OCI-LY7 (cell line): ENCODE measurements around the gene SHISA4. TPM values are rescaled to one million over a fixed set of nuclear protein-coding genes. Genes with fewer than 3 reads are reported as not detected.
"Not testable (repeated sequence)": the region's sequence is repeated elsewhere in the genome, so short reads cannot be mapped to it uniquely, and the experiment has no call there.

Experiments used
- BruUV-seq: library from RNA; stranded (reverse); fragments of 400-500 nt; replicated peaks from 2 replicates; lab custom pipeline; 2021; lab: Mats Ljungman, UMichigan
- CTCF ChIA-PET: fragments of 300-600 bp; sonication (Branson Sonifier 250); formaldehyde crosslinking; loops from one replicate; lab custom pipeline; 2022; ENCODE audit warnings: antibody characterized with exemption; ENCODE audit not compliant: unreplicated experiment; lab: Charles Lee
- POLR2A ChIA-PET: fragments of 300-600 bp; sonication (Branson Sonifier 250); formaldehyde crosslinking; loops from one replicate; lab custom pipeline; 2022; ENCODE audit warnings: antibody characterized with exemption; lab: Charles Lee
- DNase-seq: peaks from one replicate; pipeline ENCODE4 v3.0.0-alpha.2; 2015; ENCODE audit warnings: low spot score
- H2AFZ ChIP-seq: fragments of 200-600 bp; sonication (generic), shearing (Covaris generic); 2 replicates; pipeline ENCODE4 v1.6.1; 2014; ENCODE audit warnings: mild to moderate bottlenecking, antibody characterized with exemption, low read length, moderate library complexity
- H3K27ac ChIP-seq: fragments of 200-600 bp; sonication (generic); 2 replicates; pipeline ENCODE4 v1.5.1; 2014; ENCODE audit warnings: mixed run types, low read depth, mild to moderate bottlenecking, moderate library complexity, low read length, inconsistent platforms; ENCODE audit not compliant: poor library complexity, severe bottlenecking
- H3K36me3 ChIP-seq: fragments of 200-600 bp; sonication (generic); 2 replicates; pipeline ENCODE4 v1.6.1; 2014; ENCODE audit warnings: mild to moderate bottlenecking, antibody characterized with exemption, low read length, moderate library complexity, mixed read lengths; ENCODE audit not compliant: insufficient read depth
- H3K4me1 ChIP-seq: fragments of 200-600 bp; sonication (generic); 2 replicates; pipeline ENCODE4 v1.5.1; 2014; ENCODE audit warnings: mild to moderate bottlenecking, low read length; ENCODE audit not compliant: insufficient read depth, poor library complexity, severe bottlenecking
- H3K4me2 ChIP-seq: fragments of 200-600 bp; sonication (generic); 2 replicates; pipeline ENCODE4 v1.6.1; 2014; ENCODE audit warnings: mild to moderate bottlenecking, low read length
- H3K4me3 ChIP-seq: fragments of 200-600 bp; sonication (generic); 2 replicates; pipeline ENCODE4 v1.5.1; 2014; ENCODE audit warnings: mild to moderate bottlenecking, low read depth, low read length; ENCODE audit not compliant: poor library complexity, severe bottlenecking
- H3K79me2 ChIP-seq: fragments of 200-600 bp; sonication (generic); 2 replicates; pipeline ENCODE4 v1.6.1; 2016; ENCODE audit warnings: low read depth, mild to moderate bottlenecking, low read length, moderate library complexity, mixed read lengths; ENCODE audit not compliant: insufficient read depth
- H3K9me2 ChIP-seq: fragments of 200-600 bp; sonication (generic); 2 replicates; pipeline ENCODE4 v1.6.1; 2016; ENCODE audit warnings: mild to moderate bottlenecking, low read length, mixed read lengths; ENCODE audit not compliant: insufficient read depth
- H3K9me3 ChIP-seq: fragments of 200-600 bp; sonication (generic); 2 replicates; pipeline ENCODE4 v1.6.1; 2014; ENCODE audit warnings: mild to moderate bottlenecking, mixed run types, low read length, mixed read lengths
- H4K20me1 ChIP-seq: fragments of 200-600 bp; sonication (generic); 2 replicates; pipeline ENCODE4 v1.6.1; 2014; ENCODE audit warnings: mild to moderate bottlenecking, antibody characterized with exemption, low read length, moderate library complexity, mixed read lengths; ENCODE audit not compliant: insufficient read depth
- EZH2phosphoT487 ChIP-seq: fragments of 200-600 bp; sonication (generic); IDR thresholded peaks from 2 replicates; pipeline ENCODE4 v1.6.1; 2018; ENCODE audit warnings: low read depth, borderline replicate concordance, mild to moderate bottlenecking, mixed run types, antibody characterized with exemption, low read length, moderate library complexity, mixed read lengths
- intact Hi-C: fragments of 100-400 bp; cut with micrococcal nuclease; formaldehyde crosslinking; loops from one replicate; pipeline ENCODE4 v1.10.0; 2022; ENCODE audit not compliant: unreplicated experiment
- total RNA-seq, 2 experiments: library from RNA; depleted of rRNA in 1 of 2; stranded (reverse); fragments of >200 nt in 1 of 2; shearing (Covaris generic) in 1 of 2; gene quantifications; 2 replicates each; pipeline ENCODE4 v1.2.3, GENCODE V29; 2014 to 2022
- TF ChIP-seq, protein P1 (sequence below): fragments of 200-600 bp; sonication (generic); conservative IDR thresholded peaks from 2 replicates; pipeline ENCODE4 v1.5.1; 2014; ENCODE audit warnings: mild to moderate bottlenecking, antibody characterized with exemption, low read length, moderate library complexity, mixed read lengths

Gene SHISA4
- total RNA-seq, 2 experiments from 2014 or later: not detected

DNA sequence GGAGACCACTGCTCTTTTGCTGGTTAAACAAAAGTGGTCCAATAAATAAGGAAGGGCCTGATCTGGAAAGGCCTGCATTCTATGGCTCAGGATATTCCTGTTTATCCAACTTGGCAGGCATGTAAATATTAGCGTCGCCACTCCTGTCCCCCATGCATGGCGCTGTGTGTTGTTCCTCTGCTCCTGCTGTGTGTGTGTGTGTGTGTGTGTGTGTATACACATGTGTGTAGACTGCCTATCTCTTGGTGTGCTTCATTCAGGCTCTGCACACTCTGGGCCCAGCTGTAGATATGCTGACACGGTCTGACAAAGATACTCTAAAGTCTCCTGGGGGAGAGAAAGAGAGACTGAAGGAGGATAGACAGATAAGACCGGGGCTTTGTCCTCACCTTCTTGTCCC lies 50.9 kb downstream of the SHISA4 start:
- Histone ChIP-seq H4K20me1 (no peaks in the 10 kb centered on the region), H3K9me2 (no peaks in the 10 kb centered on the region), H3K27ac (no peak overlapping the region), H3K36me3 (no peaks in the 10 kb centered on the region), H3K4me1 (no peaks in the 10 kb centered on the region), H3K9me3 (no peaks in the 10 kb centered on the region), H3K4me2 (no peak overlapping the region), H3K4me3 (no peak overlapping the region), H3K79me2 (no peaks in the 10 kb centered on the region), H2AFZ (no peak overlapping the region)
- no TSS peak for BruUV-seq
- no peak for DNase-seq
- TF ChIP-seq, protein P1, sequence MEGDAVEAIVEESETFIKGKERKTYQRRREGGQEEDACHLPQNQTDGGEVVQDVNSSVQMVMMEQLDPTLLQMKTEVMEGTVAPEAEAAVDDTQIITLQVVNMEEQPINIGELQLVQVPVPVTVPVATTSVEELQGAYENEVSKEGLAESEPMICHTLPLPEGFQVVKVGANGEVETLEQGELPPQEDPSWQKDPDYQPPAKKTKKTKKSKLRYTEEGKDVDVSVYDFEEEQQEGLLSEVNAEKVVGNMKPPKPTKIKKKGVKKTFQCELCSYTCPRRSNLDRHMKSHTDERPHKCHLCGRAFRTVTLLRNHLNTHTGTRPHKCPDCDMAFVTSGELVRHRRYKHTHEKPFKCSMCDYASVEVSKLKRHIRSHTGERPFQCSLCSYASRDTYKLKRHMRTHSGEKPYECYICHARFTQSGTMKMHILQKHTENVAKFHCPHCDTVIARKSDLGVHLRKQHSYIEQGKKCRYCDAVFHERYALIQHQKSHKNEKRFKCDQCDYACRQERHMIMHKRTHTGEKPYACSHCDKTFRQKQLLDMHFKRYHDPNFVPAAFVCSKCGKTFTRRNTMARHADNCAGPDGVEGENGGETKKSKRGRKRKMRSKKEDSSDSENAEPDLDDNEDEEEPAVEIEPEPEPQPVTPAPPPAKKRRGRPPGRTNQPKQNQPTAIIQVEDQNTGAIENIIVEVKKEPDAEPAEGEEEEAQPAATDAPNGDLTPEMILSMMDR: no peak
- TF ChIP-seq EZH2phosphoT487: no peak
- ChIA-PET POLR2A (interaction anchor here (0.7 kb wide), 1 partner anchor 28 kb away, joined by 3 read pairs; no protein-coding TSS in a partner anchor), CTCF (no interaction called here)
- intact Hi-C loops: no loop called here

DNA sequence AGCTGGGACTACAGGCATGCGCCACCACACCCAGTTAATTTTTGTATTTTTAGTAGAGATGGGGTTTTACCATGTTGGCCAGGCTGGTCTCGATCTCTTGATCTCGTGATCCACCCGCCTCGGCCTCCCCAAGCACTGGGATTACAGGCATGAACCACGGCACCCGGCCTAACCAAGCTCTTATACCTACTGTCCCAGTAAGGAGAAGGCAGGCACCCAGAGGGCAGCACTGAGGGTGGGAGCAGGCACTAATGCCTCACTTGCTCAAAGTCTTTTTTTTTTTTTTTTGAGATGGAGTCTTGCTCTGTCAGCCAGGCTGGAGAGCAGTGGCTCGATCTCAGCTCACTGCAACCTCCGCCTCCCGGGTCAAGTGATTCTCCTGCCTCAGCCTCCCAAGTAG lies 51.6 kb downstream of the SHISA4 start:
- H3K36me3 ChIP-seq, H2AFZ ChIP-seq, H3K27ac ChIP-seq, H3K9me3 ChIP-seq, H3K4me3 ChIP-seq, H3K4me2 ChIP-seq, H4K20me1 ChIP-seq, H3K9me2 ChIP-seq, H3K79me2 ChIP-seq, DNase-seq, intact Hi-C loops, BruUV-seq, H3K4me1 ChIP-seq, POLR2A ChIA-PET: not testable (repeated sequence)
- CTCF ChIA-PET: interaction anchor here (0.6 to 0.7 kb wide), 2 partner anchors 59 to 191 kb away, joined by 5 read pairs; no protein-coding TSS in a partner anchor

DNA sequence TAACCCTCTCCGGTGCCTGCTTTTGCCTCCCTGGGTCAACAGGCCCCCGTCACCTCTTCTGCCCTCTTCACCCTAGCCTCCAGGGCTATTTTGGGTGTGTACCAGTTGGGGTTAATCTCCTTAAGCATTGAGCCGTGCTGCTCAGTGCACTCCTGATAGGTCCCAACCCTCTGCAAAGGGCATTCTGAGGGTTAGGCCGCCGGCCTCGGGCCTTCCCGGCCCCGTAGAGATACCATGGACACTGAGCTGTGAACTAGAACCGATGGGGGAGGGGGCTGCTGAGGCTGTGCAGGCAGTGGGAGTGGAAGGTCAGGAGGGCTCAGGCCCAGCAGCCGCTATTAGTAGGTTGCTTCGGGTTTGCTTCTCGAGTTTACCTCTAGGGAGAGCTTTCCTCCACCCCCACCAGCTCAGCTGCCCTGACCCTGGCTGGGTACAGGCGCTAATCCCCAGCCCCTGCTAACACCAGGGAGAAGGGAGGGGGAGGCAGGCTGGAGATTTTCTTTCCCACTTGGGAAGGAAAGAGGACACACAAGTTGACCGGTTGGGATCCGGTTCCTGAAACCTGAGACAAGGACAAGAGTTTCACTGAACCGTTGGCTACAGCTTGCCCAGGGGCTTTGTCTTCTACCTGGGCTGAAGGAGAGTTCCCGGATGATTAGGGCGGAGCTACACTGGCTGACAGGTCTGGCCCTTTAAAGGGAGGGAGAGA lies 52.9 kb downstream of the SHISA4 start:
- Histone ChIP-seq H3K36me3 (no peaks in the 10 kb centered on the region), H3K27ac (no peak overlapping the region), H3K4me3 (no peak overlapping the region), H3K79me2 (no peaks in the 10 kb centered on the region), H3K4me2 (no peak overlapping the region), H3K9me3 (no peaks in the 10 kb centered on the region), H3K4me1 (no peaks in the 10 kb centered on the region), H2AFZ (no peak overlapping the region), H3K9me2 (no peaks in the 10 kb centered on the region), H4K20me1 (no peaks in the 10 kb centered on the region)
- no peak for DNase-seq
- intact Hi-C loops: no loop called here
- POLR2A ChIA-PET: interaction anchor here (0.6 kb wide), 1 partner anchor 21 kb away, joined by 15 read pairs; no protein-coding TSS in a partner anchor
- TF ChIP-seq, protein P1: no peak
- TF ChIP-seq EZH2phosphoT487: no peak
- BruUV-seq: no TSS peak
- CTCF ChIA-PET: no interaction called here
